ENCODE data around the gene LSM4. TPM values are rescaled to one million over a fixed set of nuclear protein-coding genes. Genes with fewer than 3 reads are reported as not detected.

The LSM4 gene
- total and polyA plus RNA-seq, 2 of the 4 experiments (the other 2 are of a cell fraction) = 44.8 to 118 TPM

DNA sequence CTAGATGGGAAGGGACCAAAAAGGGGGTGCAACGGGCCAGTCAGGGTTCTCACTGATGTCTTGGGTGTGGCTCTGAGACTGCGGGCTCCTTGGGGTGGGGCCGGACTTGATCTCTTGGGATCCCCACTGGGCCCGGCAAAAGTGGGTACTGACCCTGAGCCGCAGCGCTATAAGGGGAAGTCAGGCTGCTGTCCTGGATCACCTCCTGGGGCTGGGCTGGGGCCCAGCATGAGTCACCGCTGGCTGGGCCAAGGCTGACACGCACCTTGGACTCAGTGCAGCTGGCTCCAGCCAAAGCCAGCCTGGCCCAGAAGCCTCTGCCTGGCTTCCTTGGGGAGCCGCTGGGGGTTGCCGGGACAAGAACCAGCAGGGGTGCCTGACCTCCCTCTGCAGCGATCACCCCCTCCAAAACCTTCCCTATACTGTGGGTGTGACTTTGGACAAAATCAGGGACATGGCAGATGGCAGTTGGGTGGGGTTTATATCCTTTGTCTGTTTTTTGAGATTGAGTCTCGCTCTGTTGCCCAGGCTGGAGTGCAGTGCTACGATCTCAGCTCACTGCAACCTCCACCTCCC lies 48.0 kb downstream of the LSM4 start:
- H3K56ac ChIP-seq (ENCODE audit: extremely low read depth, insufficient read depth, low read length) = 0 out of 2 replicates have a peak overlapping the region, but pooled peaks have one; percentile 53
- peaks cover 14% of the 10 kb centered on the region for H3K36me3 ChIP-seq (ENCODE audit: control insufficient read depth, insufficient read depth, low read length)
- peaks cover 4% of the 10 kb centered on the region for H3K9me1 ChIP-seq (ENCODE audit: insufficient read depth, low read length)
- peaks cover 20% of the 10 kb centered on the region for H3K4me1 ChIP-seq (ENCODE audit: control insufficient read depth, insufficient read depth, low read length)
- no peak overlapping the region for H3K4me3 ChIP-seq (ENCODE audit: insufficient read depth, low read depth, low read length)
- peak overlapping the region; percentile 51 for H3K4me2 ChIP-seq (ENCODE audit: low read depth, low read length)
- H3K4ac ChIP-seq (ENCODE audit: low read depth, low read length) = peak overlapping the region; percentile 75
- H3K79me1 ChIP-seq (ENCODE audit: low read depth in 1 of 2, low read length in 2 of 2) = peaks cover 13 to 63% of the 10 kb centered on the region in 2 experiments
- H3K9me3 ChIP-seq (ENCODE audit: control insufficient read depth, insufficient read depth, low read length) = no peaks in the 10 kb centered on the region
- peak overlapping the region; percentile 76 for H3K14ac ChIP-seq (replicated peaks; ENCODE audit: low read depth, low read length)
- no peaks in the 10 kb centered on the region for H3K27me3 ChIP-seq (ENCODE audit: control insufficient read depth, insufficient read depth, low read length)
- H3K18ac ChIP-seq (ENCODE audit: low read depth, low read length) = peak overlapping the region; percentile 17
- dilution Hi-C loops (cut with HindIII; ENCODE audit: low sequenced_read_pairs, unreplicated experiment) = no loop called here
- peak overlapping the region; percentile 72 for H2BK5ac ChIP-seq (ENCODE audit: low read depth, low read length, poor library complexity, severe bottlenecking)
- 0 out of 2 replicates have a peak overlapping the region, but pooled peaks have one; percentile 55 for H3K23ac ChIP-seq (ENCODE audit: low read depth, low read length)
- peak overlapping the region; percentile 75 for H2AK5ac ChIP-seq (ENCODE audit: low read depth, low read length)
- H2BK120ac ChIP-seq (ENCODE audit: low read depth, low read length) = peak overlapping the region; percentile 41
- DNase-seq = peak; percentile 89
- BruUV-seq (replicated peaks) = no TSS peak
- ChIA-PET POLR2A (ENCODE audit: unreplicated experiment) (interaction anchor here (0.6 to 1.0 kb wide), 2 partner anchors 51 to 54 kb away, joined by 3 to 7 read pairs; no protein-coding TSS in a partner anchor), CTCF (interaction anchor here (1.0 kb wide), 1 partner anchor 48 kb away, joined by 6 read pairs; the partner anchor contains the start of gene LSM4)
- intact Hi-C loops (cut with micrococcal nuclease) = loop anchor here (1.0 to 5.0 kb wide), 2 partner anchors 48 to 142 kb away; partner anchors contain the start of genes LSM4 and SSBP4
- peak overlapping the region; percentile 27 to 88; a peak in 2 of 4 replicates for H4K8ac ChIP-seq (ENCODE audit: low read depth in 2 of 2, low read length in 2 of 2)
- 27% methylated on average over 3 of the region's 13 CpGs; no CpG with 5 or more reads in 1 of the 2 experiments for WGBS, 2 experiments (ENCODE audit: extremely low coverage in 2 of 2, insufficient read length in 1 of 2)
- peak overlapping the region; percentile 2; the same call in 1 of the 2 replicates for H3K9ac ChIP-seq (ENCODE audit: low read depth, low read length)
- peak overlapping the region; percentile 84 for H2AK9ac ChIP-seq (replicated peaks; ENCODE audit: low read depth, low read length, poor library complexity)
- peak overlapping the region; percentile 70 for H4K91ac ChIP-seq (ENCODE audit: insufficient read depth, low read depth, low read length)
- H2BK20ac ChIP-seq (ENCODE audit: low read depth, low read length) = peak overlapping the region; percentile 53
- in situ Hi-C loops (cut with MboI; ENCODE audit: low sequenced_read_pairs) = loop anchor here (5.0 to 10.0 kb wide), 2 partner anchors 47 to 130 kb away; partner anchors contain the start of gene LSM4
- peak overlapping the region; percentile 82 for H2AFZ ChIP-seq (replicated peaks; ENCODE audit: low read length, poor library complexity)
- peak; percentile 76 for ATAC-seq (ENCODE audit: low read depth)
- H3K27ac ChIP-seq (ENCODE audit: insufficient read depth, low read length) = peak overlapping the region; percentile 58
- peaks cover 57% of the 10 kb centered on the region for H4K20me1 ChIP-seq (ENCODE audit: insufficient read depth, low read length)
- 0 out of 2 replicates have a peak overlapping the region, but pooled peaks have one; percentile 21 for H4K5ac ChIP-seq (ENCODE audit: low read depth, low read length)
- H2BK15ac ChIP-seq (ENCODE audit: low read depth, low read length) = peak overlapping the region; percentile 81; the same call in 1 of the 3 replicates
- TF ChIP-seq BHLHE40 (IDR thresholded peaks at IDR 0.05; ENCODE audit: low read depth, low read length) (0 out of 2 replicates have a peak, but pooled peaks have one; percentile 13), RCOR1 (IDR thresholded peaks at IDR 0.05; ENCODE audit: insufficient replicate concordance, low read length) (no peak), POLR2A (IDR thresholded peaks at IDR 0.05; ENCODE audit: low read depth, low read length) (peak; percentile 85), RFX5 (IDR thresholded peaks at IDR 0.05; ENCODE audit: low read depth, low read length) (no peak), RAD21 (IDR thresholded peaks at IDR 0.05; ENCODE audit: low read length) (peak; percentile 15; the same call in 1 of the 2 replicates), SMC3 (IDR thresholded peaks at IDR 0.05; ENCODE audit: low read depth, low read length) (no peak), MAFK (IDR thresholded peaks at IDR 0.05; ENCODE audit: low read depth, low read length) (no peak), CEBPB (IDR thresholded peaks at IDR 0.05; ENCODE audit: low read depth, low read length) (no peak), FOS (IDR thresholded peaks at IDR 0.05; ENCODE audit: low read depth, low read length) (peak; percentile 88), NFE2L2 (IDR thresholded peaks at IDR 0.05; ENCODE audit: low read depth, low read length) (0 out of 2 replicates have a peak, but pooled peaks have one; percentile 1), CHD1 (IDR thresholded peaks at IDR 0.05; ENCODE audit: low read depth, low read length) (no peak)
- TF ChIP-seq, protein P1, sequence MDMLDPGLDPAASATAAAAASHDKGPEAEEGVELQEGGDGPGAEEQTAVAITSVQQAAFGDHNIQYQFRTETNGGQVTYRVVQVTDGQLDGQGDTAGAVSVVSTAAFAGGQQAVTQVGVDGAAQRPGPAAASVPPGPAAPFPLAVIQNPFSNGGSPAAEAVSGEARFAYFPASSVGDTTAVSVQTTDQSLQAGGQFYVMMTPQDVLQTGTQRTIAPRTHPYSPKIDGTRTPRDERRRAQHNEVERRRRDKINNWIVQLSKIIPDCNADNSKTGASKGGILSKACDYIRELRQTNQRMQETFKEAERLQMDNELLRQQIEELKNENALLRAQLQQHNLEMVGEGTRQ (IDR thresholded peaks at IDR 0.05; ENCODE audit: low read depth, low read length) = peak; percentile 2; the same call in 1 of the 2 replicates
- TF ChIP-seq, protein P2, sequence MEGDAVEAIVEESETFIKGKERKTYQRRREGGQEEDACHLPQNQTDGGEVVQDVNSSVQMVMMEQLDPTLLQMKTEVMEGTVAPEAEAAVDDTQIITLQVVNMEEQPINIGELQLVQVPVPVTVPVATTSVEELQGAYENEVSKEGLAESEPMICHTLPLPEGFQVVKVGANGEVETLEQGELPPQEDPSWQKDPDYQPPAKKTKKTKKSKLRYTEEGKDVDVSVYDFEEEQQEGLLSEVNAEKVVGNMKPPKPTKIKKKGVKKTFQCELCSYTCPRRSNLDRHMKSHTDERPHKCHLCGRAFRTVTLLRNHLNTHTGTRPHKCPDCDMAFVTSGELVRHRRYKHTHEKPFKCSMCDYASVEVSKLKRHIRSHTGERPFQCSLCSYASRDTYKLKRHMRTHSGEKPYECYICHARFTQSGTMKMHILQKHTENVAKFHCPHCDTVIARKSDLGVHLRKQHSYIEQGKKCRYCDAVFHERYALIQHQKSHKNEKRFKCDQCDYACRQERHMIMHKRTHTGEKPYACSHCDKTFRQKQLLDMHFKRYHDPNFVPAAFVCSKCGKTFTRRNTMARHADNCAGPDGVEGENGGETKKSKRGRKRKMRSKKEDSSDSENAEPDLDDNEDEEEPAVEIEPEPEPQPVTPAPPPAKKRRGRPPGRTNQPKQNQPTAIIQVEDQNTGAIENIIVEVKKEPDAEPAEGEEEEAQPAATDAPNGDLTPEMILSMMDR (conservative IDR thresholded peaks at IDR 0.05; ENCODE audit: low read depth, low read length) = 0 out of 2 replicates have a peak, but pooled peaks have one; percentile 3
- TF ChIP-seq, protein P3, sequence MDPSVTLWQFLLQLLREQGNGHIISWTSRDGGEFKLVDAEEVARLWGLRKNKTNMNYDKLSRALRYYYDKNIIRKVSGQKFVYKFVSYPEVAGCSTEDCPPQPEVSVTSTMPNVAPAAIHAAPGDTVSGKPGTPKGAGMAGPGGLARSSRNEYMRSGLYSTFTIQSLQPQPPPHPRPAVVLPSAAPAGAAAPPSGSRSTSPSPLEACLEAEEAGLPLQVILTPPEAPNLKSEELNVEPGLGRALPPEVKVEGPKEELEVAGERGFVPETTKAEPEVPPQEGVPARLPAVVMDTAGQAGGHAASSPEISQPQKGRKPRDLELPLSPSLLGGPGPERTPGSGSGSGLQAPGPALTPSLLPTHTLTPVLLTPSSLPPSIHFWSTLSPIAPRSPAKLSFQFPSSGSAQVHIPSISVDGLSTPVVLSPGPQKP (IDR thresholded peaks at IDR 0.05; ENCODE audit: borderline replicate concordance, low read depth, low read length) = no peak

Measured in IMR-90 (cell line).